Cerebellar cortex (tissue), 1 donor: ENCODE measurements around the gene PFKFB2.
A peak's percentile ranks its signal among the peaks of the same experiment; 100 is the strongest.

Experiments used
- DNase-seq: peaks from one replicate; pipeline ENCODE4 v3.0.0-alpha.2; 2015; ENCODE audit warnings: low spot score

Gene PFKFB2

DNA sequence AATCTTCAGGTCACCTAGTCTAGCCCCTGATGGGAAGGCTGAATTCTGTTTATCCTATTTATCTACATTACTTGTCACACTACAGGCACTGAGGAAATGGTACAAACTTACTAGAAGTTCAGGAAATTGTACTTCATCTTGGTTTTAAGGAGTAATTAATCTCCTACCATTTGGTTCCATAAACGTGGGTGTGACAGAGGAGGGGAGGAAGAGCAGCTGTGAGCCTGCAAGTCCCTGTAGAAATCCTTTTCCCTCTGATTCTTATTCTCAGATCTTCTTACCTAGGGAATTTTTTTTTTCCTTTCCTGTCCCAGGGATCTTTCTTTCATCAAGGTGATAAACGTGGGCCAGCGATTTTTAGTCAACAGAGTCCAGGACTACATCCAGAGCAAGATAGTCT, 14.1 kb downstream of the PFKFB2 start:
- DNase-seq: no peak

DNA sequence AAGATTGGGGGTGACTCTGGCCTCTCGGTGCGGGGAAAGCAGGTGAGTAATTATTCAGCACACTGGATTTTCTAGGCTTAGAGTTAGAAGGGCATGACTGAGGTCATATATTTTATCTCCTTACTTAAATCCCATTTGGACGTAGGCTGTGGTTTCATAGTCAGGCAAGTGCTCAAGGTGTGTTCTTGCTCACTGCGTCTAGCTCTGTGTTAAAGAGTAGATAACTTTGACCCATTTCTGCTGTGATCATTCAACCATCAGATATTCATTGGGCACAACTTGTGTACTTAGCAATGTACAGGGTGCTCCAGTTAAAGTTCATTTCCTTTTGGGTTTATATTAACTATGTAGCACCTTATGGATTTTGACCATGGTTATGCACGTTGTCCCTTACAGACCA, 14.6 kb downstream of the PFKFB2 start:
- no peak for DNase-seq

DNA sequence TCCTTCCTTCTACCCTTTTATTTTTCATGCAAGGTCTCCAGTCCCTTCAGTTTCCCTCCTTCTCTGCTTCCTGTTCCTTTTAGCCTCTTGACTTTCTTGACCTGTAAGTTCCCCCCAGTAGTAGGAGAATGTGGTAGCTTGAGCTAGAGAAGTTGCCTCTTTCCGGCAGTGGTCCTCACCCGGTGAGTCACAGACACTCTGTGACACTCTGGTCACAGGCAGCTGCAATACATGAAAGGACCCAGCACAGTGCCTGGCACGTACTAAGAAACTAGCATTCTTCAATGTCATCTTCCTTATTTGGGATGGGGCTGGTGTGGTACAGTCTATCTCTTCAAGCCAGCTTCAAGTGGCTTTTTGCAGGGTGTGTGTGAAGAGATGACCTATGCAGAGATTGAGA, 16.0 kb downstream of the PFKFB2 start:
- DNase-seq: no peak

DNA sequence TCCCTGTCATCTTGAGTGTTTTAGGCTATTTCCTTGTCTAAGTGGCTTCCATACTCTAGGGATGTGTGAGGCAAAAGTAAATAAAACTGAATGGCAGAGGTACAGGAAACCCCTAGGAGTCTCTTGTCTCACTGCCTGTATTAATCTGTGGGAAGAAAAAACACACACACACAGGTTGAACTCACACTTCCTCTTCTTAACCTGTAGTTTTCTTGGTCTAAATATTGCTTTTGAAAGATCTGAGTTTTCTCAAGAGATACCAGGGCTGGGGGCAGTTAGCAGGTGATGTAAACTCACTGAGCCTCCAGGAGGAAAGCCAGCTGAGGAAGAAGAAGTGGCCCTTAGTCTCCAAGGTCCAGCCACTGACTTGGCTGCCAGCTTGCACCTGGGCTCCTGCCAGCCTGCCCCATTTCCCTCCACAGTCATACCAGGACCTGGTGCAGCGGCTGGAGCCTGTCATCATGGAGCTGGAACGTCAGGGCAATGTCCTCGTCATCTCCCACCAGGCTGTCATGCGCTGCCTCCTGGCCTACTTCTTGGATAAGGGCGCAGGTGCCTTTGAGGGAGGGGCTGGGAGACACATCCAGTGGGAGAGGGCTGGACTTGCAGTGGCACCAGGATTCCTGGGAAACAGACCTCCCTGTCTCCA, 16.9 kb downstream of the PFKFB2 start:
- DNase-seq: no peak

DNA sequence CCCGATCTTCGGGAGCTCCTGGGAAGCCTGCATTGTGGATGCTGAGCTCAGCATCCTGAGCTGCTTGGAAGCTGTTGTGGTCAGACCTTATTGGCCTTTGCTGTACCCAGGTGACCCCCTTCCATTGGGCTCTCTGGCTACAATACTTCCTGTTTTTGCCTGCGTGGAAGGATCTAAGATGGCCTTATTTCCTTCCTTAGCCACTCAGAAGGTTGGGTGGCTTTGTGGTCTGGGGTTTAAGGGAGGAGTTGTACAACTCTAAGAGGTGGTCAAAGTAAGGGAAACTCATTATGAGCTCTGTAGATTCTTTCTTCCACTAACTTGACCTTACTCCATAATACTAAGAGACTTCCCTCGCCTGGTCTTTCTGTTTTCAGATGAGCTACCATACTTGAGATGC, 17.7 kb downstream of the PFKFB2 start:
- DNase-seq: no peak

DNA sequence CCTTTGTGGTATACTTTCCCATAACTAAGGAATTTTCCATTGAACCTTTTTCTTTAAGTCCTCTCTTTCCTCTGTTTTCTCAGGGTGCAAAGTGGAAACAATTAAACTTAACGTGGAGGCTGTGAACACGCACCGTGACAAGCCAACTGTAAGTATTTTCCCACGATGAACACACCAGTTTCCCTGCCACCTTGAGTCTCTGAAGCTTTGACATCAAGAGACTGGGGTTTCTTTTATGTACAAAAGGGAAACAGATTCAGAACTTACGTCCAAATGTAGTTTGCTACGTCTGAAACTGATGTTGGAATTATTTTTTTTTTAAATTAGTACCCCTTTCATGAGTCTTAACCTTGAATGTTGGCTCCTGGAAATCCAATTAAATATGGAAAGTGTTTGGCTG, 18.4 kb downstream of the PFKFB2 start:
- DNase-seq: no peak

DNA sequence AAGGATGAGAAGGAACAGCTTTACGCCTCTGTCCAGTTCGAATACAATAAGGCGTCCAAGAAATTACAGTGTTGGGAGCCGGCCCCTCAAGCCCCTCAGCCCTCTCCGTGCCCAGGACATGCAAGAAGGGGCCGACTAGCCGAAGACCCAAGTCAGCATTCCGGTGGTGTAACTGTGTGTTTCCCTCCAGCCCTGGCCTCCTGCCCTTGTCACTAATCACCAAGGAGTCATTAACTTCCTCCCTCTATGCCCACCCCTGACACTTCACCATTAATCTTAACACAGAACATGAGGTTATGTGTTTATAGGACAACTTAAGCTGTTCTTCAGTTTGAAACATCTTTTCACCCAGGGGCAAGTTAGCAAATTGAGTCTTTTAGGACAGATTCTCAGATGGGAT, 19.2 kb downstream of the PFKFB2 start:
- DNase-seq: no peak

DNA sequence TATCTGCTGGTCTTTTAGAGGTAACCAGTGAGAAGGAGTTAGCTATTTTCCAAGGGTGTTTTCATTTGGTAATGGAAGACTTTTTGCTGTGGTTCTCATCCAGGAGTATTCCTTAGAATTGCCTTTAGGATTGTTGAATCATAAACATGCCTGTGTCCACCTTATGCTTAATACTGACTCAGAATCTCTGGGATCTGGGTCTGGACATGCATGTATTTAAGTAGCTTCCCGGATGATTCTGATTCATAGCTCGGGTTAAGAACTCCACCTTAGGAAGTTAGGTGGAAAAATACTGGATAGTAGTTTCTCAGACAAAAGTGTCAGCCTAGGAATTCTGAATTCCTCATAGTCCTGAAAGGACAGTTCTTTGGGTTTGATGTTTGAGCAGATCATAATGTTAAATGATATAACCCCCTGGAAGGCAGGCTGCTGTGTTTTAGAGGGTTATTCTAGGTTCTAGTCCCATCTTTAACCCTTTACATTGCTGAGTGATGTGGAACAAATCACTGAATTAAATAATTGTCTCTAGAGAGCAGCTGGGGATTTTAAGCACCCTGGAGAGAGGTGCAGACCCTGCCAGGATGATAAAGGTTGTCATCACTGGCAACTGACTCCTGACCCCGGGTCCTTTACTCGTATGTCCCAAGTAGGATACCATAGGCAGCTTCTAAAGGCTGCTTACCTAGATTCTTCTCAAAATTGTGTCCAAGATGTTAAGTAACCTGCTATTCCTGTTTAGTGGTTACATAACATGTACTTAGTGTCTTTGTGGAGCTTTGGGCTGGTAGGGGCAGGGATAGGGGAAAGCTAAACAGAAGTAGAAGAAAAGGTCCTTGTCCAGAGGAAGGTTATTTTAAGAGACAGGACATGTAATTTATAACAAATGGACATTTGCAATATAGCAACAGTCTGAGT, 21.1 kb downstream of the PFKFB2 start:
- no peak for DNase-seq

DNA sequence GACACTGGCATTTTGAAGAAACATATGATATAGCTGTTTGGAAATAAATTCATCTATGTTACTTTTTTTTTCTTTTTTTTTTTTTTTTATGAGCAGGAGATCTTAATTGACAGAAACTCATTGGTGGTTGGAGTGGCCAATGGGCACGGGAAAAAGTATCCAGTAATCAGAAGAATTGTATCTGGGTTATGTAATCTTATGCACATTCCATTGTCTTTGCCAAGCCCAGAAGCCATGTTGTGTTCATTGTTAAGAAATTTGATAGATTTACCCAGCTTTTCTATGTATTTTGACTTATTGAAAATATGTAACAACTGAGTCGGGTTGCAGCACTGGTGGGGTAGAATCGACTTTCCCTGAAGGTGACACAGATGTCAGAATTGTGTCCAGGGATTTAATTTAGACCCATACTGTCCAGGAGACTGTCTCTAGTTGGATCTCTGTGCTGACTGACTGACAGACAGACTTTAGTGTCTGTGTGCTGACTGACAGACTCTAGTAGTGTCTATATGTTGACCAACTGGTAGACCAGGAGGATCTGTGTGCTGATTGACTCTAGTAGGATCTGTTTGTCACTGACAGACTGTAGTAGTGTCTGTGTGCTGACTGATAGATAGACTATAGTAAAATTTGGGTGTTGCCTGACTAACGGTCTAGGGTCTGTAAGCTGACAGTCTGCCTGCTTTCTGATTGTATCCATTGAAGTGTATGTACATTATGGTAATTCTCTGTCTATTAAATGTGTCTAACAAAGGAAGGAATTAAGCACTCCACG, 23.3 kb downstream of the PFKFB2 start:
- DNase-seq: no peak

DNA sequence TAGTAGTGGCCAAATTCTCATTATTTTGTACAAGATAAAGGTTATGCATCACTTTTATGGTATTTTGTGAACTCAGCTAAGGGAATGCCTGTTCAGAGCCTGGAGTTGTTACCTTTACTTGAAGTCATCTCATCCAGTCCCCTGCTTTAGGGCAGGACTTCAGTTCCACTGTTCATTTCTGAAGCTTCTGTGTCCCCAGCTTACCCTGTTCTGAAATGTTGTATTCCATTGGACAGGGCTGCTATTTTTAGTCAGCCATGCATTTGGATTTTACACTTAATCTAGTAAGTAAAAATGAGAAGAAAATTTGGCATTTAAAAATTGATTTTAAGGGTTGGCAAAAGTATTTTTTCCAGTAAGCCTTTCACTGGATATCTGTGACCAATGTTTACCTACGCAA, 23.9 kb downstream of the PFKFB2 start:
- no peak for DNase-seq

DNA sequence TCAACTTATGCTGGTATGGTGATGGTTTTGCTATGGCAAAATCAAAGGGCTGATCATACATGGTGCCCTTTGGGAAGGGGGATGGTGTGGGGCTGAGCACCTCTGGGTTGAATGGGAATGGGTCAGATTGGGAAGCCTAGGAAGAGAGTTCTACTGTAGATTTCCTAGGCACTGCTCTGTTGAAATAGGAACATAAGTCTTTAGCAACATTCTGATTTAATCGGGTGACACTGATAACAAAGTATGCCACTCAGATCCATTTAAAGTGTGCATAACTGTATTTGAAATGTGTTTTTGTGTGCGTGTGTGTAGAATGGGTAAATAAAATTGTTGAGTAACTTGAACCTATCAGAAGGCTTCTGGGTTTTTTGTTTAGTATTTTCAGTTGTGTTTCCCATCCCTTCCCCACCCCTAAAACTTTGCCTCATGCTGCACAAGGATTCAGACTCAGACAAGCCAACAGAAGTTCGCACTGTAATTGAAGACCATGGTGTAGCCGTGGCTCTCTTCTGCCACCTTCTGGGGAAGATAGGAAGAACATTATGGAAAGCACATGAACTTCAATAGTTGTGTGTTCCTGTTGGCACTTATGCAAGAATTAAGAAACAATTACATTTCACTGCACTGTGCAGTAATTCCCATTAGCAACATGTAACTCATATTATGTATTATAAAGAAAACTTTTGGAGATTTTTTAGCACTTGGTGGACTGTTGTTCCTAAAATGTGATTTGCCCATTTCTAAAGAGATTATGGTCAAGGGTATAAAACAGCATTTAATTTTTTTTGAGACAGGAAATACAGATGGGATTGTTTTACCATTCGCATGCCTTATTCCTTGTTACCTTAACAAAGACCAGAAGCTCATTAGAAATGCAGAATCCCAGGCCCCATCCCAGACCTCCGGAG, 24.6 kb downstream of the PFKFB2 start:
- peak; percentile 83 for DNase-seq

DNA sequence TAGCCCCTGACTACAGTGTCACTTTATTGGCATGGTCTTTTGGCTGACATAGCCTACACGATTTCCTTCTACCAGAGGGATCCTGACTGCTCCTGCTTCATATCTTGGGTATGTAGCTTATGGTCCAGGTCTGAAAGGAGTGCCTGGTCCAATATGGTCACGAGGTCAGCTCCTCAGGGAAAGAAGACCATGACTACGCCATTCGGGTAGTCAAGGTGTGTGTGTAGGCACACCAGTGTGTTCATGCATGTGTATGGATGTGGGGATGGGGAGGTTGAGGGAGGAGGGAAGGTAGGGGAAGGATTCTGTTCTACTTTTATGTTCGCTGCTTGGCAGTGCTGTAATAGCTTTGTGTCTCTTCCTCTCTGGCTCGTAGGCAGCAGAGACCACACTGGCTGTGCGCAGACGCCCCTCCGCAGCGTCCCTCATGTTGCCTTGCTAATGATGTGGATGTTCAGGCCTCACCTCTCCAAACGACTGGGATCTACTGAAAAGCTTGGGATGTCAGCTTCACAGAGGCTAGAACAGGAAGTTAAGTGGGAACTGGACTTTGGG, 25.6 kb downstream of the PFKFB2 start:
- DNase-seq: no peak

DNA sequence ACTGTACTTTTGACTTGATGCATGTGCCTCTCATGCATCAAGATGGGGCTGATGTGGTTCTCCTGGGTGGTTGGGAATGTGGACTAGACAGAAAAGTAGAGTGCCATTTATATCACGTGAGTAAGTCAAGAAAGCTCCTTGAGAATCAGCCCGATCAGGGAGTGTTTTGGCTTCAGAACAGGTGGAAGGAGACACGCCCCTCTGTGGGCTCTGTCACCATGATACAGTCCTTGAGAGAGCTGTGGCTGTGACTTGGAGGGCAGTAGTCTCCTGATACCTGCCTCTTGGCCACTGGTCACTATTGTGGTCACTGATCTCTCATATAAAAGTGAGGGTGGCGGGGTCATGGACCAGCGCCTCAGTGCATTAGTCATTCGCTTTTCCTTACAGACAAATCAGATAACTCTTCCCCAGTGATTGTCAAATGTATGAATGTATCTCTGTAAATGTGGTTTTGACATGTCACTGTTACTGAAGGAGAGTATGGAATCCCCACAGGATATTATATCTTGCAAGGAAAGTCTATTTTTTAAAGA, 26.7 kb downstream of the PFKFB2 start:
- no peak for DNase-seq

DNA sequence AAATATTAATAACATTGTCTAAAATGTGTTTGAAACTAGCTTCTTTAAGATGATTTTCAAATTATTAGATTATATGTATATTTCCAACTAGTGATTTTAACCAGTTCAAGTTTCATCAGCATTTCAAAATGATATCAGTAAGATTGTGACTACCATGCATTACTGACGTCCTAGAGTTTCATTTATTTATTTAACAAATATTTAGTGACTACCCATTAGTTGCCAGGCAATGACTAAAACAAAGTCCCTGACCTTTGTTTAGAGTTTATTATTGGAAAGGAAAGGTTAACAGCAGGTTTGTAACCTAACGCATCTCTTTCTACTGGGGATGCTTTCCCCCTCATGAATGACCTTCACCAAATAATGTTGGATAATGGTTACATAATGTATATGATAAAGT, 28.0 kb downstream of the PFKFB2 start:
- DNase-seq: no peak

DNA sequence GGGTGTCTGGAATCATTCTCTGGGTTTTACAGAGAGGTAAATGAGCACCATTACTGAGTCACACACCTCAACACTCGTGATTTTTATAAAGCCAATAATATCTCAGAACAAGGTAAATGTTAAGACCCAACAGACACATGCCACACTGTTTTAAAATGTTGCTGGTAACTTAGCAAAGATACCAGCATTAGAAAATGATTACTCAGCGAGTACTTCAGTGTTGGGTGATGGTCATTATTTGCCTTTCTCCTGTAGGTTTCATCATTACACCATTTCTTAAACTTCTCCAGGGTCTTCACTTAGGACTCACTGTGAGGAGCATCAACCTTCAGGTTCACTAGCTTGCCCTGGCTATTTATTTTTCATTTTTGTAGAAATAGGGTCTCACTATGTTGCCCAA, 28.7 kb downstream of the PFKFB2 start:
- DNase-seq: no peak

DNA sequence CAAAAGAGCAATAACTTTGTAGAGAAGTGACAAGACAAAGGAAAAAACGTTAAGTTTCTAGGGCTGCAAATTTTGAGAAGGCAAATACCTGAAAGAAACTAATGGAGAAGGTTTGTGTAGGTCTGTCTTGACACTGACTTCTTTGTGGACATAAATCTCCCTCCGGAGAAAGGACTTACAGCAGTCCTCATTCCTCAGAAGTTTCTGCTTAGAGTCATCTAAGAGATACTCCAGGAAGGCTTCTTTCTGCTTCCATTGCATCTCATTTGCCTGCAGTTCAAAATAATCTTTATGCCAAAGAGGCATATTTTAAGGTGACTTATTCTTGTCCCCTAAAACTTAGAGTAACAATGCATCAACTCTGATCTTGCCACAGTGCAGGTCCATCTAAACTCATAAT, 31.2 kb downstream of the PFKFB2 start:
- DNase-seq: no peak

DNA sequence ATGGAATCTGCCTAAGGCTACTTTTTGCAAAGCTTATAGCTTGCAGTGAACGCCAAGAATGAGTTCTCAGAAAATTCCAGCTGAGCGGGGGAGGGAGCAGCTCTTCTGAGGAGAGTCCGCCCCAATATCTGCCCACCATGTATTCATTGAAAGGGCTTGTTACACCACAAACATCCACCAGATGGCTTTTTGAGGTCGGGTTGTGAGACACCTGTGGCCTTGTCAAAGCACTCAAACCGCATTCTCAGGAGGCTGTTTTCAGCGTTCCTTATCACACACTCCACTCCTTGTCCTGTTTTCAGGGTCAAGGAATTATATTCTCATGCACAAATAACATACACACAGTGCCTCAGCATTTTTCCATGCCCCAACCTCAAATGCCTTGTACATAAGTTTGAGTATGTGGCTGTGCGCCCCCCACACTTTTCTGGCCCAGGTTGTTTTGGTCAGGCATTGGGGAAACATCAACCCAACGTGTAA, 31.7 kb downstream of the PFKFB2 start:
- peak; percentile 63 for DNase-seq

DNA sequence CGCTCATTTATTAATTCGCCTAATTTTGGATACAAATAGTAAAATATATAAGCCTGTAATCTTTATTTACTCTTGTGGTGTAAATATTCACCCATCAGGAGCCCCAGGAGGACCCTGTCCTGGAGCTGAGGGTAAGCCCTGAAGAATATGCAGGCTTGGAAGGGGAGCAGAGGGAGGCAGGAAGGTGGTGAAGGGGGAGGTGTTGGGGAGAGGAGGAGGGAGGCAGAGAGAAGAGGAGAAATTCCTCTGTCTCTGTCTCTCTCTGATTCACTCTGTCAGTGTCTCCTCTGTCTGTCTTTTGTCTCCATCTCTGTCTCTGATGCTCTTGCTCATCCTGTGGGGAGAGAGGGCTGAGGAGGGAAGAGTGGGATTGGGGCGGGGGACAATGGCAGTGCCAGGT, 32.8 kb downstream of the PFKFB2 start:
- DNase-seq: no peak

DNA sequence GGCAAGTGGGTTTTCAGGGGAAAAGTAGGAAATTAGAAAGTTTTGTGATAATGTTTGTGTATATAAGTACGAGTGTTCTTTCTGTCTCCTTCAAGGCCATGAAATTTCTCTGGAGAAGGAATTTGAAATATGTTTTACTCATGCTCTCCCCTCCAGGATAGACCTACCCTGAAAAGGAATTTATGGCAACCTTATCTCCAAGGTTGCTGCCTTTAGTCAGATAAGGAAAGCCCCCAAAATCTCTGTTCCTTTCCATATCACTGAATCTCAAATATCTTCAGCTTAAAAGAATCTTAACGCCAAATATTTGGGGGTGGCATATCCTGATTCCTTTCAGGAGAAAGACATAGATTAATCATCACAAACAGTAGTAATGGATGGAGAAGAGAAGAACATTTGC, 35.1 kb downstream of the PFKFB2 start:
- DNase-seq: no peak

DNA sequence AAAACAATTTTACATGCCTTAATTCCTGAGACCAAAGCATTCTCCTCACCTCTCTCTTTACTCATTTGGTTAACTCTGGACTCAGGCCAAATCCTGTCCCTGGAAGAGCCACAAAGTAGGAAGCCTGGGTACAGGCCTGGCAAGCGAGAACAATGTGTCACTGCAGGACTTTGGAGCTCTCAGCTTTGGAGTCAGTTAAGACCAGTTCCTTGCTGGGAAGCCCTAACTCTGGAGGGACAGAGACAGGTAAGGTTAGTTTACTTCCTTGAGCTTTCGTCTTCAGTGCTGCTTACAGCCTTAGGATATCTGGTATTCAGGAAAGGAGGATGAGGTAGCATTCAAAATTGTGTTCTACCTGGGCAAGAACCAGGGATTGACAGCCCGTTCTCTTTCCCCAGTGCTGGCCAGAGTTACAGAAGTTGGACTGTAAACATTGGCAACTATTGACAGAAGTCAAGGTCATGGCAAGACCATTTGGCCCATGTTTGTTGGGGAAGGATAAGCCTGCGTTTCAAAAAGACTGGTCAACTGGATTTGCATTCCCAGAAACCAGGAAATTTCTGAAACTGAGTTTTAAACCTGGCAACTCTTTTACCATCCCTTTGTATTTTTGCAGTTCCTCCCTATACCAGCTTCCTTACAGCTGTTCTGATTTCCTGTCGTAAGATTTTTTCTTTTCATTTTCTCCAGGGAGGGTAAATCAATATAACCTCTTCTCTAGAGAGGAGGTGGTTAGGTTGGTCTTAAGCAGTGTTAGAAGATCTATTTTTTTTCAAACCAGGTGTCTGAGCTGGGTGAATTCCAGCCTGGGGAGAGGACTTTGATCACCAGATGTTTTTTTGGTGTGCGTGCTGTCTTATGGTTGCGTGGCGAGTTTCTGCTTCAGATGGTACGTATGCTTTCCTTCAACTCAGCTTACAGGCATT, 35.9 kb downstream of the PFKFB2 start, which contains the start of gene C4BPB:
TSS of gene C4BPB (plus strand) at position 160 of the 926 bp plus-strand sequence. CDS start at position 832, 672 bp downstream.
- no peak for DNase-seq
